Uterus (tissue), 2 donors: ENCODE measurements around the gene SLC22A16.

ENCODE experiments used
- POLR2A ChIP-seq, 2 donors: fragments of 450-650 bp; IDR thresholded peaks; one replicate each; pipeline ENCODE4 v1.6.1; 2016; ENCODE audit warnings: antibody characterized with exemption in 2 of 2, mild to moderate bottlenecking in 1 of 2, moderate library complexity in 1 of 2
- TF ChIP-seq, protein P1 (sequence below), 4 experiments: fragments of 200-600 bp in 2 of 4; fragments of 450-650 bp in 2 of 4; sonication (generic) in 2 of 4; IDR thresholded peaks; one replicate each; pipeline ENCODE4 v1.5.1; 2016 to 2019; ENCODE audit warnings: antibody characterized with exemption in 4 of 4, mild to moderate bottlenecking in 2 of 4, moderate library complexity in 1 of 4

GRCh38 chr6:110517034-110517433 lies 40.6 kb upstream of the SLC22A16 start:
- TF ChIP-seq, protein P1, sequence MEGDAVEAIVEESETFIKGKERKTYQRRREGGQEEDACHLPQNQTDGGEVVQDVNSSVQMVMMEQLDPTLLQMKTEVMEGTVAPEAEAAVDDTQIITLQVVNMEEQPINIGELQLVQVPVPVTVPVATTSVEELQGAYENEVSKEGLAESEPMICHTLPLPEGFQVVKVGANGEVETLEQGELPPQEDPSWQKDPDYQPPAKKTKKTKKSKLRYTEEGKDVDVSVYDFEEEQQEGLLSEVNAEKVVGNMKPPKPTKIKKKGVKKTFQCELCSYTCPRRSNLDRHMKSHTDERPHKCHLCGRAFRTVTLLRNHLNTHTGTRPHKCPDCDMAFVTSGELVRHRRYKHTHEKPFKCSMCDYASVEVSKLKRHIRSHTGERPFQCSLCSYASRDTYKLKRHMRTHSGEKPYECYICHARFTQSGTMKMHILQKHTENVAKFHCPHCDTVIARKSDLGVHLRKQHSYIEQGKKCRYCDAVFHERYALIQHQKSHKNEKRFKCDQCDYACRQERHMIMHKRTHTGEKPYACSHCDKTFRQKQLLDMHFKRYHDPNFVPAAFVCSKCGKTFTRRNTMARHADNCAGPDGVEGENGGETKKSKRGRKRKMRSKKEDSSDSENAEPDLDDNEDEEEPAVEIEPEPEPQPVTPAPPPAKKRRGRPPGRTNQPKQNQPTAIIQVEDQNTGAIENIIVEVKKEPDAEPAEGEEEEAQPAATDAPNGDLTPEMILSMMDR (IDR thresholded peaks at IDR 0.05), result no peak
- TF ChIP-seq POLR2A (IDR thresholded peaks at IDR 0.05), result no peak
